Calu3 (cell line): Measurements from ENCODE around the gene SFMBT2. TPM values are rescaled to one million over a fixed set of nuclear protein-coding genes. Genes with fewer than 3 reads are reported as not detected.

Source experiments
- Bru-seq: library from RNA; stranded (reverse); fragments of 400-500 nt; gene quantifications from one replicate; lab custom pipeline; 2021; lab: Mats Ljungman, UMichigan
- BruChase-seq, 2 experiments: library from RNA; stranded (reverse); fragments of 400-500 nt; gene quantifications; one replicate each; lab custom pipeline; 2021; lab: Mats Ljungman, UMichigan
- BruUV-seq: library from RNA; stranded (reverse); fragments of 400-500 nt; replicated peaks from 2 replicates; lab custom pipeline; 2021; lab: Mats Ljungman, UMichigan
- CTCF ChIA-PET: fragments of 300-600 bp; sonication (Branson Sonifier 250); formaldehyde crosslinking; loops from one replicate; lab custom pipeline; 2022; ENCODE audit warnings: antibody characterized with exemption; lab: Charles Lee
- DNase-seq: peaks from one replicate; pipeline ENCODE4 v3.0.0; 2022
- H3K27ac Mint-ChIP-seq: one replicate; pipeline ENCODE4 v1.8.0; 2022; ENCODE audit warnings: mixed read lengths; ENCODE audit not compliant: unreplicated experiment
- H3K27me3 Mint-ChIP-seq: one replicate; pipeline ENCODE4 v1.8.0; 2022; ENCODE audit warnings: mixed read lengths; ENCODE audit not compliant: unreplicated experiment
- H3K36me3 Mint-ChIP-seq: one replicate; pipeline ENCODE4 v1.8.0; 2022; ENCODE audit warnings: mild to moderate bottlenecking, moderate library complexity, mixed read lengths; ENCODE audit not compliant: insufficient read depth, unreplicated experiment
- H3K4me1 Mint-ChIP-seq: one replicate; pipeline ENCODE4 v1.8.0; 2022; ENCODE audit warnings: mild to moderate bottlenecking, low read depth, mixed read lengths; ENCODE audit not compliant: unreplicated experiment
- H3K4me3 Mint-ChIP-seq: one replicate; pipeline ENCODE4 v1.8.0; 2022; ENCODE audit warnings: mild to moderate bottlenecking, low read depth, moderate library complexity, mixed read lengths; ENCODE audit not compliant: unreplicated experiment
- H3K9me3 Mint-ChIP-seq: one replicate; pipeline ENCODE4 v1.8.0; 2022; ENCODE audit warnings: low read depth, mixed read lengths; ENCODE audit not compliant: unreplicated experiment
- intact Hi-C: fragments of 100-400 bp; cut with micrococcal nuclease; formaldehyde crosslinking; loops from one replicate; pipeline ENCODE4 v1.10.0; 2022; ENCODE audit not compliant: unreplicated experiment
- long read RNA-seq: library from polyadenylated mRNA; stranded (forward); transcript quantifications from one replicate; pipeline ENCODE4 v2.0.0, GENCODE V29; 2022
- total RNA-seq: library from RNA; stranded (reverse); gene quantifications from 2 replicates; pipeline ENCODE4 v1.2.3, GENCODE V29; 2022
- TF ChIP-seq, protein P1 (sequence below): fragments of 200-600 bp; IDR thresholded peaks from one replicate; pipeline ENCODE4 v1.8.0; 2022; ENCODE audit warnings: antibody characterized with exemption; ENCODE audit not compliant: unreplicated experiment

SFMBT2 gene
- total RNA-seq = 0.64 and 1.7 TPM in 2 replicates
- Bru-seq, nascent RNA = percentile 37 among the genes with signal in this experiment
- BruChase-seq, experiment 1, labeled RNA remaining after a 6-hour chase = percentile 20 among the genes with signal in this experiment
- BruChase-seq, experiment 2, labeled RNA remaining after a 2-hour chase = percentile 18 among the genes with signal in this experiment
- long read RNA-seq = 0 reads

DNA sequence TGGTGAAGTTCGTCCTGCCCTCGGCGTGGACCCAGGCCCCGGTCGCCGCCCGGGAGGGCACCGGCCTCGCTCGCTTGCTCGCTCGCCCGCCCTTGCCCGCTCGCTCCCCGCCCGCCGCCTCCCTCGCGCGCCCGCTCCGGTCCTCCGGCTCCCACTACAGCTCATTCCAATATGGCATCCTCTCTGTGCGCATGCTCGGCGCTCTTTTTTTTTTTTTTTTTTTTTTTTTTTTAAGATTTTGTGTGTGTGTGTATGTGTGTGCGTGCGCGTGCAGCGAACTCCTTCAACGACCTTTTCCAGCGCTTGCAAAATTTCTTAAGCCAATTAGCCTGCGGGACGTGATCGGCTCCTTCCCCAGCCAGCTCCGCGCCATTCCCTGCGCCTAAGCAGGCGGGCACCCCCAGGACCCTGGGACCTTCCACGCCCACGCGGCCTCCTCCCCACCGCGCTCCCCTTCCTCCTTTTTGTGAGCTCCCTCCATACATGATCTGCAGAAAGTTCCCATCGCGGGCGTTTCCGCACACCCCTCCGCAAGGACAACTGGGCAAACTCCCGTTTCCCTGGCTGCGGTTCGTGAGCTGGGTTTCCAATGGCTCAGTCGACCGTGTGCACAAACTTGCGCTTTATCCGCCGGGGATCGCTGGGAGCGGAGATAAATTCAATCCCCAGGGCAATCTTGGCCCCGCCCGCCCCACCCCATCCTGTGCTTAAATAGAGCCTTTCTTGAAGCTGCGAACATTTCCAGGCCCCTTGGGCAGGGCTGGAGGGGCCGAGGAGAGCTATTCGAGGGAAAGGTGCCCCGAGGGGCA, at the start of gene SFMBT2:
Gene SFMBT2, minus strand, starts transcription at position 173 of the 809 bp plus-strand sequence. CDS start 29,136 bp downstream, outside the sequence.
- DNase-seq = peak; percentile 44
- Mint-ChIP-seq H3K27me3 (peaks cover 47% of the 10 kb centered on the region), H3K4me3 (peak within 1 kb of the TSS; percentile 75), H3K27ac (no peak within 1 kb of the TSS), H3K9me3 (no peaks in the 10 kb centered on the region), H3K4me1 (peaks cover 17% of the 10 kb centered on the region), H3K36me3 (peaks cover 22% of the 10 kb centered on the region)
- CTCF ChIA-PET = interaction anchor here (0.6 to 1.9 kb wide), 13 partner anchors 35 to 880 kb away, joined by 3 to 10 read pairs (median 4); no protein-coding TSS in a partner anchor
- TF ChIP-seq, protein P1, sequence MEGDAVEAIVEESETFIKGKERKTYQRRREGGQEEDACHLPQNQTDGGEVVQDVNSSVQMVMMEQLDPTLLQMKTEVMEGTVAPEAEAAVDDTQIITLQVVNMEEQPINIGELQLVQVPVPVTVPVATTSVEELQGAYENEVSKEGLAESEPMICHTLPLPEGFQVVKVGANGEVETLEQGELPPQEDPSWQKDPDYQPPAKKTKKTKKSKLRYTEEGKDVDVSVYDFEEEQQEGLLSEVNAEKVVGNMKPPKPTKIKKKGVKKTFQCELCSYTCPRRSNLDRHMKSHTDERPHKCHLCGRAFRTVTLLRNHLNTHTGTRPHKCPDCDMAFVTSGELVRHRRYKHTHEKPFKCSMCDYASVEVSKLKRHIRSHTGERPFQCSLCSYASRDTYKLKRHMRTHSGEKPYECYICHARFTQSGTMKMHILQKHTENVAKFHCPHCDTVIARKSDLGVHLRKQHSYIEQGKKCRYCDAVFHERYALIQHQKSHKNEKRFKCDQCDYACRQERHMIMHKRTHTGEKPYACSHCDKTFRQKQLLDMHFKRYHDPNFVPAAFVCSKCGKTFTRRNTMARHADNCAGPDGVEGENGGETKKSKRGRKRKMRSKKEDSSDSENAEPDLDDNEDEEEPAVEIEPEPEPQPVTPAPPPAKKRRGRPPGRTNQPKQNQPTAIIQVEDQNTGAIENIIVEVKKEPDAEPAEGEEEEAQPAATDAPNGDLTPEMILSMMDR = no peak
- BruUV-seq = no TSS peak
- intact Hi-C loops = no loop called here

DNA sequence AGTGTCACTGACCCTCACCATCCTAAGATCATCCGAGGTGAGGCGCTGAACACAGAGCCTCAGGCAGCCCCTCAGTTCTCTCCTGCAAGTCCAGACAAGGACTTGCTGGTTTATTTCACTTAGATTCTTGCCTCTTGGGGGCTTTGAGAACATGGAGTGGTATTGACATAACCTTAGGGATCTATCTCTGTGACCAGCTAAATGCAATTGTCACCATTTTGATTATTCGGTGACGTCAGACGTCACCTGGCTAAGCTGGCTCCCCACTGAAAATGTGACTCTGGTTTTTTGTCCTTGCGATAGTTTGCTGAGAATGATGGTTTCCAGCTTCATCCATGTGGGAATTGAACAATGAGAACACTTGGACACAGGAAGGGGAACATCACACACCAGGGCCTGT, 49.2 kb upstream of the SFMBT2 start:
- intact Hi-C loops = no loop called here
- H3K4me3 Mint-ChIP-seq = no peak overlapping the region
- BruUV-seq = no TSS peak
- H3K4me1 Mint-ChIP-seq = no peaks in the 10 kb centered on the region
- H3K27me3 Mint-ChIP-seq = peaks cover 78% of the 10 kb centered on the region
- TF ChIP-seq, protein P1 = no peak
- no peak overlapping the region for H3K27ac Mint-ChIP-seq
- CTCF ChIA-PET = no interaction called here
- H3K36me3 Mint-ChIP-seq = no peaks in the 10 kb centered on the region
- no peak for DNase-seq
- no peaks in the 10 kb centered on the region for H3K9me3 Mint-ChIP-seq

DNA sequence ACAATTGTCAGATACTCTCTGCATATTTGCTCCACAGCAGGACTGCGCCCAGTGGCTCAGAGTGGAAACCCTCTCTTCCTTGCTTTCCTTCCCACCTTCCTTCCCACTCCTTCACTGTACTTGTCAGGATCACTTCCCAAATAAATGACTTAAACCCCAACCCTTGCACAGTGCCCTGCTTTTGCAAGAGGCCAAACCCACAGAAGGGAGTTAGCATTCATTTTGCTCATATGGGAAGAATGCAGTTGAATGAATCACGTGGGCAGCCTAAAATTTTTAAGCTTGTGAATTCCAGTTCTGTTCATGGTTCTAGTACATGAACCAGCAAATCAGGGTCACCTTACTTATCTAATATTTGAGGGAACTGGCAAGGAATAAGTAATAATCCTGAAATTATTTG, 47.7 kb upstream of the SFMBT2 start:
- BruUV-seq = no TSS peak
- TF ChIP-seq, protein P1 = no peak

DNA sequence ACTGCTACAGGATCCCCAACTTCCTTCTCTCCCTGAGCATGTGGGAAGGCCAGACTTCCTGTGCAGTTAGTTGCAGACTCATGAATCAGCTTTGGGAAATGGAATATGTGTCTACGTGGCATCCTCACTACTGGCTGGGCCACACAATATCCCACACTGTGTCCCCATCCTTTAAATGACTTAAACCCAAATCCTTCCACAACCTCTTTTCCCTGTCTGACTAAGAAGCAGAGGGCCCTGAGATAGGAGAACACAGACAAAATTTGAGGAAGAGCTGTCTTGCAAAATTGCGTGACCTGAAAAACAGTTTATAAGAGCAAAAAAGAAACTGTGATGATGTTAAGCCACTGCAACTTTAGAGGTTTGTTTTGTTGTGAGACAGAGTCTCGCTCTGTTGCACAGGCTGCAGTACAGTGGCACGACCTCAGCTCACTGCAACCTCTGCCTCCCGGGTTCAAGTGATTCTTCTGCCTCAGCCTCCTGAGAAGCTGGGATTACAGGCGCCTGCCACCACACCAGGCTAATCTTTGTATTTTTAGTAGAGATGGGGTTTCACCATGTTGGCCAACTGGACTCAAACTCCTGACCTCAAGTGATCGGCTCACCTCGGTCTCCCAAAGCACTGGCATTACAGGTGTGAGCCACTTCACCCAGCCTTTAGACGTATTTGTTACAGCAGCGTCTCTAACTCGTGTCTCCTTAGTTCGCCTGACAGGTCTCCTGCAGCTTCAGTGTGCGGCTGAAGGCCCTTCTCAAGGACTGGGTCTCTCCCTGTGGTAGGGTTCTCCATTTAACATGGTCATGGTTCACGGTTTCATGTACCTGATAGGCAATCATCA, 46.9 kb upstream of the SFMBT2 start:
- H3K4me1 Mint-ChIP-seq = no peaks in the 10 kb centered on the region

More for the DNA sequence above, 47.7 kb upstream of the SFMBT2 start:
- Mint-ChIP-seq H3K36me3 (no peaks in the 10 kb centered on the region), H3K27me3 (peaks cover 78% of the 10 kb centered on the region), H3K4me3 (no peak overlapping the region), H3K4me1 (no peaks in the 10 kb centered on the region), H3K9me3 (peaks cover 4% of the 10 kb centered on the region), H3K27ac (no peak overlapping the region)
- intact Hi-C loops = no loop called here
- no peak for DNase-seq
- CTCF ChIA-PET = no interaction called here

More for the DNA sequence above, 46.9 kb upstream of the SFMBT2 start:
- Mint-ChIP-seq H3K9me3 (peaks cover 4% of the 10 kb centered on the region), H3K4me3 (no peak overlapping the region), H3K27ac (no peak overlapping the region), H3K36me3 (no peaks in the 10 kb centered on the region), H3K27me3 (peaks cover 78% of the 10 kb centered on the region)
- CTCF ChIA-PET = no interaction called here
- TF ChIP-seq, protein P1 = no peak
- intact Hi-C loops = no loop called here
- DNase-seq = no peak
- BruUV-seq = no TSS peak
